HCT116 (cell line): Measurements from ENCODE around the gene KRTAP1-4. TPM values are rescaled to one million over a fixed set of nuclear protein-coding genes. Genes with fewer than 3 reads are reported as not detected.
A peak's percentile ranks its signal among the peaks of the same experiment; 100 is the strongest.

Experiments used
- ATAC-seq: fragments of 200-7000 bp; cut with Tn5 transposase; 2 replicates; pipeline ENCODE4 v1.9.1; 2020; ENCODE audit warnings: mild to moderate bottlenecking, moderate library complexity
- BruUV-seq: library from RNA; stranded (reverse); fragments of 400-500 nt; replicated peaks from 2 replicates; lab custom pipeline; 2021; lab: Mats Ljungman, UMichigan
- CTCF ChIA-PET: fragments of 300-600 bp; sonication (Branson Sonifier 250); formaldehyde crosslinking; loops from one replicate; lab custom pipeline; 2021; ENCODE audit warnings: antibody characterized with exemption; lab: Charles Lee
- POLR2A ChIA-PET: fragments of 300-600, 350-600 bp; sonication (Branson Sonifier 250); formaldehyde crosslinking; loops from one replicate; lab custom pipeline; 2021; ENCODE audit warnings: antibody characterized with exemption; lab: Charles Lee
- RAD21 ChIA-PET, 2 experiments: fragments of 300-600 bp; sonication (Branson Sonifier 250); formaldehyde crosslinking; loops; one replicate each; lab custom pipeline; 2023; ENCODE audit warnings: low total read pairs in 2 of 2; ENCODE audit not compliant: uncharacterized antibody in 2 of 2, unreplicated experiment in 2 of 2, low non-redundant PET in 1 of 2; lab: Charles Lee
- DNase-seq: peaks from one replicate; pipeline ENCODE4 v3.0.0-alpha.2; 2010; ENCODE audit warnings: low read depth, low spot score
- H2AFZ ChIP-seq: fragments of 200-600 bp; shearing (Covaris generic), sonication (generic); 2 replicates; pipeline ENCODE4 v1.6.1; 2017; ENCODE audit warnings: low read depth, mixed run types, mixed read lengths, antibody characterized with exemption, low read length; ENCODE audit not compliant: poor library complexity, severe bottlenecking
- H3K27ac ChIP-seq: 2 replicates; pipeline ENCODE4 v1.5.1; 2012; ENCODE audit warnings: low read depth, low read length
- H3K27me3 ChIP-seq: fragments of 200-600 bp; sonication (generic); 2 replicates; pipeline ENCODE4 v1.6.1; 2016; ENCODE audit warnings: mixed run types, low read length, mixed read lengths; ENCODE audit not compliant: insufficient read depth
- H3K36me3 ChIP-seq, 2 experiments: fragments of 200-500 bp in 1 of 2; fragments of 200-600 bp in 1 of 2; sonication (Bioruptor generic) in 1 of 2; sonication (generic) in 1 of 2; 2 replicates each; pipeline versions ENCODE4 v1.5.1 to v1.6.1; 2014 to 2016; ENCODE audit warnings: low read length in 2 of 2, inconsistent platforms in 1 of 2, mixed read lengths in 1 of 2, mixed run types in 1 of 2; ENCODE audit not compliant: insufficient read depth in 2 of 2, control insufficient read depth in 1 of 2
- H3K4me1 ChIP-seq, 2 experiments: fragments of 200-600 bp in 1 of 2; sonication (generic) in 1 of 2; 2 replicates each; pipeline versions ENCODE4 v1.5.1 to v1.6.1; 2012 to 2017; ENCODE audit warnings: low read length in 2 of 2, inconsistent platforms in 1 of 2, mild to moderate bottlenecking in 1 of 2, mixed read lengths in 1 of 2, mixed run types in 1 of 2, moderate library complexity in 1 of 2; ENCODE audit not compliant: insufficient read depth in 2 of 2, control insufficient read depth in 1 of 2
- H3K4me2 ChIP-seq: fragments of 200-600 bp; sonication (generic); 2 replicates; pipeline ENCODE4 v1.6.1; 2017; ENCODE audit warnings: mixed run types, low read length, mixed read lengths
- H3K4me3 ChIP-seq, 2 experiments: fragments of 200-600 bp in 1 of 2; sonication (generic) in 1 of 2; replicated peaks in 1 of 2; 2 replicates each; pipeline ENCODE4 v1.5.1; 2011 to 2016; ENCODE audit warnings: low read length in 2 of 2, control low read depth in 1 of 2, low read depth in 1 of 2, mild to moderate bottlenecking in 1 of 2, mixed read lengths in 1 of 2, mixed run types in 1 of 2
- H3K79me2 ChIP-seq: fragments of 200-600 bp; sonication (generic); 2 replicates; pipeline ENCODE4 v1.6.1; 2017; ENCODE audit warnings: mild to moderate bottlenecking, mixed run types, low read length, moderate library complexity, mixed read lengths; ENCODE audit not compliant: insufficient read depth
- H3K9ac ChIP-seq: fragments of 200-600 bp; sonication (generic); 2 replicates; pipeline ENCODE4 v1.6.1; 2016; ENCODE audit warnings: low read length, mixed read lengths
- H3K9me2 ChIP-seq: fragments of 200-600 bp; sonication (generic), shearing (Covaris generic); 2 replicates; pipeline ENCODE4 v1.6.1; 2017; ENCODE audit warnings: mixed run types, mild to moderate bottlenecking, moderate library complexity; ENCODE audit not compliant: insufficient read depth
- H3K9me3 ChIP-seq, 2 experiments: fragments of 200-500 bp in 1 of 2; fragments of 200-600 bp in 1 of 2; sonication (Bioruptor generic) in 1 of 2; sonication (generic) in 1 of 2; 2 replicates each; pipeline ENCODE4 v1.6.1; 2014 to 2017; ENCODE audit warnings: low read length in 2 of 2, mixed read lengths in 2 of 2, inconsistent platforms in 1 of 2, low read depth in 1 of 2, mild to moderate bottlenecking in 1 of 2, mixed run types in 1 of 2, moderate library complexity in 1 of 2; ENCODE audit not compliant: control insufficient read depth in 1 of 2, insufficient read depth in 1 of 2
- H4K20me1 ChIP-seq: fragments of 200-600 bp; sonication (generic), shearing (Covaris generic); 2 replicates; pipeline ENCODE4 v1.6.1; 2017; ENCODE audit warnings: mixed run types, mild to moderate bottlenecking, moderate library complexity; ENCODE audit not compliant: insufficient read depth
- CEBPB ChIP-seq: IDR thresholded peaks from 2 replicates; pipeline ENCODE4 v1.6.1; 2012; ENCODE audit warnings: low read depth
- ELF1 ChIP-seq: IDR thresholded peaks from 2 replicates; pipeline ENCODE4 v1.6.1; 2012; ENCODE audit warnings: low read depth, borderline replicate concordance
- POLR2A ChIP-seq: IDR thresholded peaks from 2 replicates; pipeline ENCODE4 v1.7.0; 2011; ENCODE audit warnings: borderline replicate concordance; ENCODE audit not compliant: insufficient read depth, insufficient read length; ENCODE audit errors: extremely low read depth
- RAD21 ChIP-seq: IDR thresholded peaks from 2 replicates; pipeline ENCODE4 v1.6.1; 2012; ENCODE audit warnings: low read depth, mild to moderate bottlenecking
- ZBTB33 ChIP-seq: IDR thresholded peaks from 2 replicates; pipeline ENCODE4 v1.6.1; 2011; ENCODE audit warnings: mild to moderate bottlenecking, low read length, moderate library complexity; ENCODE audit not compliant: insufficient replicate concordance; ENCODE audit errors: extremely low read depth
- ZFX ChIP-seq: fragments of 450-650 bp; IDR thresholded peaks from 2 replicates; pipeline ENCODE4 v1.6.1; 2017
- ZNF274 ChIP-seq: fragments of 200-500 bp; sonication (Bioruptor generic); IDR thresholded peaks from 2 replicates; pipeline ENCODE4 v1.6.1; 2014; ENCODE audit warnings: mild to moderate bottlenecking, low read depth, low read length, inconsistent platforms
- intact Hi-C: fragments of 100-400 bp; cut with micrococcal nuclease; formaldehyde crosslinking; loops from 2 replicates; pipeline ENCODE4 v1.10.0; 2022
- total RNA-seq: library from RNA; stranded (reverse); gene quantifications from one replicate; pipeline ENCODE4 v1.2.1, GENCODE V29; 2021; ENCODE audit not compliant: unreplicated experiment
- TF ChIP-seq, protein P1 (sequence below): IDR thresholded peaks from 2 replicates; pipeline ENCODE4 v1.6.1; 2012; ENCODE audit warnings: low read depth
- TF ChIP-seq, protein P2 (sequence below): IDR thresholded peaks from 2 replicates; pipeline ENCODE4 v1.6.1; 2012

KRTAP1-4 gene
- total RNA-seq, 1 experiment from 2014 or later: not detected

DNA sequence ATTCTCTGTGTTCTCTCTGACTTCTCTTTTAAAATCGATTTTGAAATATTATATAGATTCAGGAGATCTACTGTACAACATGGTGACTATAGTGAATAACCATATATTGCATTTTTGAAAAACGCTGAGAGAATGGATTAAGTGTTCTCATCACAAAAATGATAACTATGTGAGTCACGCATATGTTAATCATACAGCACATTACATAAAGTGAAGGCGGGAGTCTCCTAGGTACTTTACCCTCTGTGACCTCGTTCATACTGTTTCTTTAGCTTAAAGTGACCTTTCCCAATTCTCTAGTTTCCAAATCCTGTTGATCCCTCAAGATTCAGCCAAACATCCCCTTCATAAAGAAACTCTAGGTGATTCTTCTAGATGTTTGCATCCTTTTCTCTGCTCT is 27.2 kb downstream of the KRTAP1-4 start:
- no peak overlapping the region for H3K9ac ChIP-seq
- DNase-seq (no peak), ATAC-seq (no peak)
- no peaks in the 10 kb centered on the region for H3K9me2 ChIP-seq
- BruUV-seq: no TSS peak
- TF ChIP-seq ZFX: no peak
- TF ChIP-seq, protein P1, sequence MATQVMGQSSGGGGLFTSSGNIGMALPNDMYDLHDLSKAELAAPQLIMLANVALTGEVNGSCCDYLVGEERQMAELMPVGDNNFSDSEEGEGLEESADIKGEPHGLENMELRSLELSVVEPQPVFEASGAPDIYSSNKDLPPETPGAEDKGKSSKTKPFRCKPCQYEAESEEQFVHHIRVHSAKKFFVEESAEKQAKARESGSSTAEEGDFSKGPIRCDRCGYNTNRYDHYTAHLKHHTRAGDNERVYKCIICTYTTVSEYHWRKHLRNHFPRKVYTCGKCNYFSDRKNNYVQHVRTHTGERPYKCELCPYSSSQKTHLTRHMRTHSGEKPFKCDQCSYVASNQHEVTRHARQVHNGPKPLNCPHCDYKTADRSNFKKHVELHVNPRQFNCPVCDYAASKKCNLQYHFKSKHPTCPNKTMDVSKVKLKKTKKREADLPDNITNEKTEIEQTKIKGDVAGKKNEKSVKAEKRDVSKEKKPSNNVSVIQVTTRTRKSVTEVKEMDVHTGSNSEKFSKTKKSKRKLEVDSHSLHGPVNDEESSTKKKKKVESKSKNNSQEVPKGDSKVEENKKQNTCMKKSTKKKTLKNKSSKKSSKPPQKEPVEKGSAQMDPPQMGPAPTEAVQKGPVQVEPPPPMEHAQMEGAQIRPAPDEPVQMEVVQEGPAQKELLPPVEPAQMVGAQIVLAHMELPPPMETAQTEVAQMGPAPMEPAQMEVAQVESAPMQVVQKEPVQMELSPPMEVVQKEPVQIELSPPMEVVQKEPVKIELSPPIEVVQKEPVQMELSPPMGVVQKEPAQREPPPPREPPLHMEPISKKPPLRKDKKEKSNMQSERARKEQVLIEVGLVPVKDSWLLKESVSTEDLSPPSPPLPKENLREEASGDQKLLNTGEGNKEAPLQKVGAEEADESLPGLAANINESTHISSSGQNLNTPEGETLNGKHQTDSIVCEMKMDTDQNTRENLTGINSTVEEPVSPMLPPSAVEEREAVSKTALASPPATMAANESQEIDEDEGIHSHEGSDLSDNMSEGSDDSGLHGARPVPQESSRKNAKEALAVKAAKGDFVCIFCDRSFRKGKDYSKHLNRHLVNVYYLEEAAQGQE: no peak
- TF ChIP-seq ZNF274: no peak
- TF ChIP-seq RAD21: no peak
- TF ChIP-seq ELF1: no peak
- TF ChIP-seq CEBPB: no peak
- TF ChIP-seq, protein P2, sequence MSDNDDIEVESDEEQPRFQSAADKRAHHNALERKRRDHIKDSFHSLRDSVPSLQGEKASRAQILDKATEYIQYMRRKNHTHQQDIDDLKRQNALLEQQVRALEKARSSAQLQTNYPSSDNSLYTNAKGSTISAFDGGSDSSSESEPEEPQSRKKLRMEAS: no peak
- no peak for TF ChIP-seq POLR2A
- TF ChIP-seq ZBTB33: no peak
- no peaks in the 10 kb centered on the region; a peak in 1 of 4 replicates for H3K4me1 ChIP-seq
- intact Hi-C loops: no loop called here
- no peak overlapping the region for H3K4me3 ChIP-seq
- no peaks in the 10 kb centered on the region for H3K9me3 ChIP-seq
- H3K27me3 ChIP-seq: no peaks in the 10 kb centered on the region
- no peak overlapping the region for H3K4me2 ChIP-seq
- ChIA-PET POLR2A (no interaction called here), RAD21 (no interaction called here), CTCF (no interaction called here)
- no peaks in the 10 kb centered on the region for H3K79me2 ChIP-seq
- no peak overlapping the region for H3K27ac ChIP-seq
- no peaks in the 10 kb centered on the region for H4K20me1 ChIP-seq
- H3K36me3 ChIP-seq: no peaks in the 10 kb centered on the region
- H2AFZ ChIP-seq: peak overlapping the region; percentile 3
